ENCODE measurements around the gene TMEM38B. TPM values are rescaled to one million over a fixed set of nuclear protein-coding genes. Genes with fewer than 3 reads are reported as not detected.

The TMEM38B gene
- total RNA-seq, 1 donor = 17.7 TPM

GRCh38 chr9:105694848-105695581 is 674 bp downstream of the TMEM38B start:
- peak; percentile 49 for DNase-seq (ENCODE audit: low read depth)
- peak overlapping the region; percentile 80 for H3K4me3 ChIP-seq (ENCODE audit: low read depth, low read length)
- TF ChIP-seq CTCF (IDR thresholded peaks at IDR 0.05; ENCODE audit: insufficient read depth, low read length) = no peak

GRCh38 chr9:105696219-105696793 is 2.0 kb downstream of the TMEM38B start:
- no peak for TF ChIP-seq CTCF (IDR thresholded peaks at IDR 0.05; ENCODE audit: insufficient read depth, low read length)
- no peak overlapping the region for H3K4me3 ChIP-seq (ENCODE audit: low read depth, low read length)
- no peak for DNase-seq (ENCODE audit: low read depth)

DNA sequence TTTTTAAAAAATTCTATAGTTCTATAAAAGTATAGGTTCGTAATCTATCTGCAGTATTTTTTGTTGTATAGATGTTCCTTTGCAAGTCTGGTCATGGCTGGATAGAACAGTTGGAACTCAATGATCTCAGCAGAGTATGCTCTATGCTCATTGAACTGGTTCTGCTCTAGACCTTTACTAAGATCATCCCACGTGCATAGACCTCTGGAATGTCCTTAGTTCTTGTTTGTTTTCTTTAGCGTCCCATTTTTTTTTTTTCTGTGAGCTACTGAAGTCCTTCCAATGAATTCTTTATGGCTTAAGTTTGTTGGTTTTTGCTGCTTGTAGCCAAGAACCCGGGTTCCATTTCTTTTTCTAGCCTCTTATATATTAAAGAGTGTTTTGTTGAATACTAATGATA is 3.5 kb downstream of the TMEM38B start:
- no peak for DNase-seq (ENCODE audit: low read depth)
- no peak for TF ChIP-seq CTCF (IDR thresholded peaks at IDR 0.05; ENCODE audit: insufficient read depth, low read length)
- no peak overlapping the region for H3K4me3 ChIP-seq (ENCODE audit: low read depth, low read length)

DNA sequence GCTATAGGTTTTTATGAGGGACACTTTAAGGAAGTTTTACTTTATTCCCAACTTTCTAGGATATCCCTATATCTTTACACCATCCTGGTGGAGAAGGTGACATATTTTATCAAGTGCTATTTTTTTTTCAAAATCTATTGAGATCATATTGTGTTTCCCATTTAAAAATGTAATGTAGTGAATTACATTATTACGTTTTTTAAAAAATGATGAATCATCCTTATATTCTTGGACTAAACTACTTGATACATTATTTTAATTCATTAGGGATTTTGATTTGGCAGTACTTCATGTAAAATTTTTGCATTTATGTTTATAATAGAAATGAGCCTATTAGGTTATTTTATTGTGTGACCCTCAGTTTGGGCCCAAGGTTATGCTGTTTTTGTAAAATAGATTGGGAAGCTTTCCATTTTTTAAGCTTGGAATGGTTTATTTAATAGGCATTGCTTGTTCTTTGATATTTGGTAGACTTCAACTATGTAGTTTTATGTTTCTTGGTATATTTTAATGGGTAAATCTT is 4.1 kb downstream of the TMEM38B start:
- TF ChIP-seq CTCF (IDR thresholded peaks at IDR 0.05; ENCODE audit: insufficient read depth, low read length) = no peak
- no peak overlapping the region for H3K4me3 ChIP-seq (ENCODE audit: low read depth, low read length)
- DNase-seq (ENCODE audit: low read depth) = no peak

DNA sequence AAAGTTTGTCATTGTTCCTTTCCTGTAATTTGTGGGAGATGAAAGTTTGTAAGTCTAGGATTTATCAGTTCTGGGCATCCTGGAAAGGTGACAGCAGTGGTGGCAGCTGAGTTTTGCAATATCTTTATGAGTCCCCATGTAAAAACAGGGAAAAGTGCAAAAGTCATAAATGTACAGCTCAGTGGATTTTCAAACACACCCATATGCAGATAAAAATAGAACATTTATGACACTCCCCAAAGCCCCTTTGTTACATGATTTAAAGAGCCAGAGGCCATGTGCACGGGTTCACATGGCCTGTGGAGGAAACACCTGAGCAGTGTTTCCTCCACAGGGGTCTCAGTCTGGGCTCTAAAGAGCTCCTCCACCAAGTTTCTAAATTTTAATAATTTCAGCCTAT is 6.3 kb downstream of the TMEM38B start:
- no peak overlapping the region for H3K4me3 ChIP-seq (ENCODE audit: low read depth, low read length)
- no peak for DNase-seq (ENCODE audit: low read depth)
- TF ChIP-seq CTCF (IDR thresholded peaks at IDR 0.05; ENCODE audit: insufficient read depth, low read length) = no peak

DNA sequence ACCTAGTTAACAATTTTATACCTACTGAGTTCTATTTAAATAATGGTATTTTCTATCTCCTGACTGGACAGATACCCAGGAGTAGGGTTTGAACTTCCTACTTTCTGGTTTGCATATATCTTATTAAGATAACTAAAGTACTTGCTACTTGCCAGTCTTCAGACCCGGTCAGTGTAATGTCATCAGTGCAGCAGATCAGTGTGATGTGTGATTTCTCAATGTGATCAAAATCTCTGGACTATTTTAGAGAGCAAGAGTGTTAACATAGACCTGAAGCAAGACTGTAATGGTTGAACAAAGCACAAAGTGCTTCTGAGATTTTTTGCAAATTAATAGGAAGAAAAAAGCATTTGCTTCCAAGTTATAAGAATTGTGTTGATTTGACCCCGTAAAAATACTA is 6.8 kb downstream of the TMEM38B start:
- TF ChIP-seq CTCF (IDR thresholded peaks at IDR 0.05; ENCODE audit: insufficient read depth, low read length) = no peak

More for the DNA sequence above, 6.8 kb downstream of the TMEM38B start:
- no peak overlapping the region for H3K4me3 ChIP-seq (ENCODE audit: low read depth, low read length)
- DNase-seq (ENCODE audit: low read depth) = no peak

Measured in fibroblast of the aortic adventitia (primary cell).